ENCODE results near the gene ZNF70. TPM values are rescaled to one million over a fixed set of nuclear protein-coding genes. Genes with fewer than 3 reads are reported as not detected.

ZNF70 gene
- total RNA-seq, 1 experiment from 2014 or later: 3.3 TPM

DNA sequence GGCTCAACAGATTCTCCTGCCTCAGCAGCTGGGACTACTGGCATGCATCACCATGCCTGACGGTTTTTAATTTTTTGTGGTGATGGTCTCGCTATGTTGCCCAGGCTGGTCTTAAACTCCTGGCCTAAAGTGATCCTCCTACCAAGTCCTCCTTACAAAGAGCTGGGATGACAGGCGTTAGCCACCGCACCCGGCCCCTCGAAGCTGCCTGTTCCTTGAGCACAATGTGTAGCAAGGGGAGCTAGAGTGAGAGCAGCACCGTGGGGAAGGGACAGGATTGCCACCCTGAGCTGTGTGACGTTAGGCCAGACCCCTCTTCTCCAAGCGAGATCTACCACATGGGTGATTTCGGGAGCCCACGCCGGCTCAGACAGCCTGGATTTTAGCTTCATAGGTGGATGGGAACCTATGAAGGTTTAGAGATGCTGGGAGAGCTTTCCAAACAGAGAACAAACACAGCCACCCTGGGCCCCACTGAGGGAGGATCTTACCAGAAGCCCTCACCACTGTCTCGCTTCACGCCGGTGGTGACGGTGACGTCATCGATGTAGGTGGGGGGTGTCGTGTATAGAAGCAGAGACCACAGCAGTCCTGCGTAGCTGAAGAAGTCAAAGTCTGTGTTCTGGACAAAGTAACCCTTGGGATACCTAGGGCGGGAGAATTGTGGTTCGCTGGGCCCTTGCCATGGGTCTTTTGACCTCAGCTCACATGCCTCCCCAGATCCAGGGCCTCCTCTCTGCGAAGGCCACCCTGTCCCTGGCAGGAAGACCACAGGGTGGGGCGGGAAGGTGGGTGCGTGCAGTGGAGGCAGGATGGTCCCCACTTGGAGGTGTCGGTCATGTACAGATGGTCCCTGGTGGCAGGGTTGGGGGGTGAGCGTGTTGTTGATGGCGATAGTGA lies 37.0 kb downstream of the ZNF70 start:
- ATAC-seq (no peak), DNase-seq (ENCODE audit: low spot score) (no peak)
- Mint-ChIP-seq H3K27me3 (ENCODE audit: low read depth) (no peaks in the 10 kb centered on the region), H3K4me1 (0 out of 2 replicates have a peak, but pooled peaks cover 4% of the 10 kb centered on the region), H3K9me3 (no peaks in the 10 kb centered on the region), H3K4me3 (no peak overlapping the region), H3K36me3 (peaks cover 42% of the 10 kb centered on the region), H3K27ac (no peak overlapping the region)
- POLR2A ChIA-PET: no interaction called here
- CTCF ChIA-PET: interaction anchor here (0.6 kb wide), 1 partner anchor 638 kb away, joined by 3 read pairs; no protein-coding TSS in a partner anchor
- TF ChIP-seq, protein P1, sequence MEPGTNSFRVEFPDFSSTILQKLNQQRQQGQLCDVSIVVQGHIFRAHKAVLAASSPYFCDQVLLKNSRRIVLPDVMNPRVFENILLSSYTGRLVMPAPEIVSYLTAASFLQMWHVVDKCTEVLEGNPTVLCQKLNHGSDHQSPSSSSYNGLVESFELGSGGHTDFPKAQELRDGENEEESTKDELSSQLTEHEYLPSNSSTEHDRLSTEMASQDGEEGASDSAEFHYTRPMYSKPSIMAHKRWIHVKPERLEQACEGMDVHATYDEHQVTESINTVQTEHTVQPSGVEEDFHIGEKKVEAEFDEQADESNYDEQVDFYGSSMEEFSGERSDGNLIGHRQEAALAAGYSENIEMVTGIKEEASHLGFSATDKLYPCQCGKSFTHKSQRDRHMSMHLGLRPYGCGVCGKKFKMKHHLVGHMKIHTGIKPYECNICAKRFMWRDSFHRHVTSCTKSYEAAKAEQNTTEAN (CRISPR knock-in tag; IDR thresholded peaks at IDR 0.05): no peak
- no peak for TF ChIP-seq ZNF263 (CRISPR knock-in tag; IDR thresholded peaks at IDR 0.05; ENCODE audit: low read depth)

DNA sequence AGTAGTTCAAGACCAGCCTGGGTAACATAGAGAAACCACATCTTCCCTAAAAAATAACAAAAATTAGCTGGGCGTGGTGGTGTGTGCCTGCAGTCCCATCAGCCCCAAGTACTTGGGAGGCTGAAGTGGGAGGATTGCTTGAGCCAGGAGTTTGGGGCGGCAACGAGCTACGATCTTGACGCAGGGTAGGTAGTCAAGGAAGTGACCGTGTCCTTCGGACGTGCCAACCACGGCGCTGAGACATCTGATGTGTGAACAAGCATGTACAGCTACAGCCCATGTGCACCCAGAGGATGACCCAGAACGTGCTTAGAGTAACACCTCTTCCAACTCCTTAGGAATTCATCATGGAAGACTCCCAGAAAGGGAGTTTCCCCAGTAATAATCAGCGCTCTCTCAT lies 38.7 kb downstream of the ZNF70 start:
- H3K27me3 Mint-ChIP-seq (ENCODE audit: low read depth): no peaks in the 10 kb centered on the region
- DNase-seq (ENCODE audit: low spot score): no peak
- POLR2A ChIA-PET: no interaction called here
- peaks cover 56% of the 10 kb centered on the region for H3K36me3 Mint-ChIP-seq
- CTCF ChIA-PET: interaction anchor here (1.8 kb wide), 1 partner anchor 56 kb away, joined by 9 read pairs; the partner anchor contains the start of gene CHCHD10
- H3K4me1 Mint-ChIP-seq: no peaks in the 10 kb centered on the region
- H3K4me3 Mint-ChIP-seq: no peak overlapping the region
- H3K27ac Mint-ChIP-seq: no peak overlapping the region
- H3K9me3 Mint-ChIP-seq: no peaks in the 10 kb centered on the region
- no peak for ATAC-seq
- TF ChIP-seq ZNF416 (CRISPR knock-in tag; IDR thresholded peaks at IDR 0.05) (no peak), ELF4 (CRISPR knock-in tag; IDR thresholded peaks at IDR 0.05; ENCODE audit: low read depth) (no peak), ESRRA (CRISPR knock-in tag; IDR thresholded peaks at IDR 0.05; ENCODE audit: borderline replicate concordance) (no peak)

DNA sequence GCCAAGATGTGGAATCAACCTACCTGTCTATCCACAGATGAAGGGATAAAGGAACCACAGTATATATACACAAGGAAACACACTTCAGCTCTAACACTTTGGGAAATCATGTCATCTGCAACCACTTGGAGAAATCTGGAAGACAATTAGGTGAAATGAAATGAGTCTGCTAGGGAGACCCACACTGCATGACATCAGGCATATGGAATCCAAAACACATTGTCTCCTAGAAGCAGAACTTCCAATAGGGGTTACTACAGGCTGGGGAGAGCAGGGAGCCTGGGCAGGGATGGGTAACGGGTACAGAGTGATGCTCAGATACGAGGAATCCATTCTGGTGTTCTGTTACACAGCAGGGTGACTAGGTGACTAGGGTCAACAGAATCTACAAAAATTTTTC lies 41.8 kb downstream of the ZNF70 start:
- ATAC-seq (no peak), DNase-seq (ENCODE audit: low spot score) (no peak)
- no peak overlapping the region for H3K27ac Mint-ChIP-seq
- TF ChIP-seq ETV6 (CRISPR knock-in tag; IDR thresholded peaks at IDR 0.05) (no peak), TEAD4 (CRISPR knock-in tag; IDR thresholded peaks at IDR 0.05) (no peak), TEAD1 (CRISPR knock-in tag; IDR thresholded peaks at IDR 0.05) (no peak), ZNF232 (CRISPR knock-in tag; IDR thresholded peaks at IDR 0.05) (no peak), ZNF416 (CRISPR knock-in tag; IDR thresholded peaks at IDR 0.05) (no peak), CREB1 (CRISPR knock-in tag; IDR thresholded peaks at IDR 0.05) (no peak), FOXK1 (CRISPR knock-in tag; IDR thresholded peaks at IDR 0.05) (no peak), ESRRA (CRISPR knock-in tag; IDR thresholded peaks at IDR 0.05; ENCODE audit: borderline replicate concordance) (no peak), ATF1 (CRISPR knock-in tag; IDR thresholded peaks at IDR 0.05) (no peak), RORB (CRISPR knock-in tag; IDR thresholded peaks at IDR 0.05) (no peak), OVOL2 (CRISPR knock-in tag; IDR thresholded peaks at IDR 0.05; ENCODE audit: borderline replicate concordance) (no peak), ZNF423 (CRISPR knock-in tag; IDR thresholded peaks at IDR 0.05) (no peak)
- TF ChIP-seq, protein P2, sequence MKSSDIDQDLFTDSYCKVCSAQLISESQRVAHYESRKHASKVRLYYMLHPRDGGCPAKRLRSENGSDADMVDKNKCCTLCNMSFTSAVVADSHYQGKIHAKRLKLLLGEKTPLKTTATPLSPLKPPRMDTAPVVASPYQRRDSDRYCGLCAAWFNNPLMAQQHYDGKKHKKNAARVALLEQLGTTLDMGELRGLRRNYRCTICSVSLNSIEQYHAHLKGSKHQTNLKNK (CRISPR knock-in tag; IDR thresholded peaks at IDR 0.05): no peak
- TF ChIP-seq, protein P3, sequence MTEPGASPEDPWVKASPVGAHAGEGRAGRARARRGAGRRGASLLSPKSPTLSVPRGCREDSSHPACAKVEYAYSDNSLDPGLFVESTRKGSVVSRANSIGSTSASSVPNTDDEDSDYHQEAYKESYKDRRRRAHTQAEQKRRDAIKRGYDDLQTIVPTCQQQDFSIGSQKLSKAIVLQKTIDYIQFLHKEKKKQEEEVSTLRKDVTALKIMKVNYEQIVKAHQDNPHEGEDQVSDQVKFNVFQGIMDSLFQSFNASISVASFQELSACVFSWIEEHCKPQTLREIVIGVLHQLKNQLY (CRISPR knock-in tag; IDR thresholded peaks at IDR 0.05): no peak
- TF ChIP-seq, protein P4, sequence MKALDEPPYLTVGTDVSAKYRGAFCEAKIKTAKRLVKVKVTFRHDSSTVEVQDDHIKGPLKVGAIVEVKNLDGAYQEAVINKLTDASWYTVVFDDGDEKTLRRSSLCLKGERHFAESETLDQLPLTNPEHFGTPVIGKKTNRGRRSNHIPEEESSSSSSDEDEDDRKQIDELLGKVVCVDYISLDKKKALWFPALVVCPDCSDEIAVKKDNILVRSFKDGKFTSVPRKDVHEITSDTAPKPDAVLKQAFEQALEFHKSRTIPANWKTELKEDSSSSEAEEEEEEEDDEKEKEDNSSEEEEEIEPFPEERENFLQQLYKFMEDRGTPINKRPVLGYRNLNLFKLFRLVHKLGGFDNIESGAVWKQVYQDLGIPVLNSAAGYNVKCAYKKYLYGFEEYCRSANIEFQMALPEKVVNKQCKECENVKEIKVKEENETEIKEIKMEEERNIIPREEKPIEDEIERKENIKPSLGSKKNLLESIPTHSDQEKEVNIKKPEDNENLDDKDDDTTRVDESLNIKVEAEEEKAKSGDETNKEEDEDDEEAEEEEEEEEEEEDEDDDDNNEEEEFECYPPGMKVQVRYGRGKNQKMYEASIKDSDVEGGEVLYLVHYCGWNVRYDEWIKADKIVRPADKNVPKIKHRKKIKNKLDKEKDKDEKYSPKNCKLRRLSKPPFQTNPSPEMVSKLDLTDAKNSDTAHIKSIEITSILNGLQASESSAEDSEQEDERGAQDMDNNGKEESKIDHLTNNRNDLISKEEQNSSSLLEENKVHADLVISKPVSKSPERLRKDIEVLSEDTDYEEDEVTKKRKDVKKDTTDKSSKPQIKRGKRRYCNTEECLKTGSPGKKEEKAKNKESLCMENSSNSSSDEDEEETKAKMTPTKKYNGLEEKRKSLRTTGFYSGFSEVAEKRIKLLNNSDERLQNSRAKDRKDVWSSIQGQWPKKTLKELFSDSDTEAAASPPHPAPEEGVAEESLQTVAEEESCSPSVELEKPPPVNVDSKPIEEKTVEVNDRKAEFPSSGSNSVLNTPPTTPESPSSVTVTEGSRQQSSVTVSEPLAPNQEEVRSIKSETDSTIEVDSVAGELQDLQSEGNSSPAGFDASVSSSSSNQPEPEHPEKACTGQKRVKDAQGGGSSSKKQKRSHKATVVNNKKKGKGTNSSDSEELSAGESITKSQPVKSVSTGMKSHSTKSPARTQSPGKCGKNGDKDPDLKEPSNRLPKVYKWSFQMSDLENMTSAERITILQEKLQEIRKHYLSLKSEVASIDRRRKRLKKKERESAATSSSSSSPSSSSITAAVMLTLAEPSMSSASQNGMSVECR (CRISPR knock-in tag; IDR thresholded peaks at IDR 0.05; ENCODE audit: borderline replicate concordance): no peak
- TF ChIP-seq, protein P5, sequence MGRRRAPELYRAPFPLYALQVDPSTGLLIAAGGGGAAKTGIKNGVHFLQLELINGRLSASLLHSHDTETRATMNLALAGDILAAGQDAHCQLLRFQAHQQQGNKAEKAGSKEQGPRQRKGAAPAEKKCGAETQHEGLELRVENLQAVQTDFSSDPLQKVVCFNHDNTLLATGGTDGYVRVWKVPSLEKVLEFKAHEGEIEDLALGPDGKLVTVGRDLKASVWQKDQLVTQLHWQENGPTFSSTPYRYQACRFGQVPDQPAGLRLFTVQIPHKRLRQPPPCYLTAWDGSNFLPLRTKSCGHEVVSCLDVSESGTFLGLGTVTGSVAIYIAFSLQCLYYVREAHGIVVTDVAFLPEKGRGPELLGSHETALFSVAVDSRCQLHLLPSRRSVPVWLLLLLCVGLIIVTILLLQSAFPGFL (CRISPR knock-in tag; IDR thresholded peaks at IDR 0.05; ENCODE audit: borderline replicate concordance): no peak
- TF ChIP-seq, protein P6, sequence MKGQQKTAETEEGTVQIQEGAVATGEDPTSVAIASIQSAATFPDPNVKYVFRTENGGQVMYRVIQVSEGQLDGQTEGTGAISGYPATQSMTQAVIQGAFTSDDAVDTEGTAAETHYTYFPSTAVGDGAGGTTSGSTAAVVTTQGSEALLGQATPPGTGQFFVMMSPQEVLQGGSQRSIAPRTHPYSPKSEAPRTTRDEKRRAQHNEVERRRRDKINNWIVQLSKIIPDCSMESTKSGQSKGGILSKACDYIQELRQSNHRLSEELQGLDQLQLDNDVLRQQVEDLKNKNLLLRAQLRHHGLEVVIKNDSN (CRISPR knock-in tag; IDR thresholded peaks at IDR 0.05): no peak
- H3K4me3 Mint-ChIP-seq: no peak overlapping the region
- no peaks in the 10 kb centered on the region for H3K9me3 Mint-ChIP-seq
- H3K27me3 Mint-ChIP-seq (ENCODE audit: low read depth): no peaks in the 10 kb centered on the region
- H3K36me3 Mint-ChIP-seq: peaks cover 82% of the 10 kb centered on the region
- no peaks in the 10 kb centered on the region for H3K4me1 Mint-ChIP-seq
- POLR2A ChIA-PET: no interaction called here
- CTCF ChIA-PET: no interaction called here
